NCI-H1436 (cell line): ENCODE data around the gene AFDN.
A peak's percentile ranks its signal among the peaks of the same experiment; 100 is the strongest.

Source experiments
- DNase-seq: peaks from one replicate; lab custom pipeline; 2025; lab: John Stamatoyannopoulos, UW

Gene AFDN

GRCh38 chr6:167796192-167796981, 30.3 kb upstream of the AFDN start:
- DNase-seq = no peak

- DNase-seq = no peak
These were observed 29.7 kb upstream of the AFDN start for GRCh38 chr6:167797011-167797471.

- DNase-seq = no peak
These were observed 29.0 kb upstream of the AFDN start for GRCh38 chr6:167797476-167798265.

GRCh38 chr6:167798453-167798852, 28.3 kb upstream of the AFDN start:
- no peak for DNase-seq

- DNase-seq = no peak
These were observed 27.5 kb upstream of the AFDN start for GRCh38 chr6:167799033-167799821.

- no peak for DNase-seq
These were observed 26.2 kb upstream of the AFDN start for GRCh38 chr6:167800549-167800948.

GRCh38 chr6:167801263-167801662, 25.4 kb upstream of the AFDN start:
- no peak for DNase-seq

GRCh38 chr6:167802339-167802738, 24.4 kb upstream of the AFDN start:
- DNase-seq = no peak

GRCh38 chr6:167803816-167804215, 22.9 kb upstream of the AFDN start:
- no peak for DNase-seq

- DNase-seq = no peak
These were observed 22.3 kb upstream of the AFDN start for GRCh38 chr6:167804281-167805013.

- no peak for DNase-seq
These were observed 21.2 kb upstream of the AFDN start for GRCh38 chr6:167805349-167806060.

- no peak for DNase-seq
These were observed 20.5 kb upstream of the AFDN start for GRCh38 chr6:167806061-167806700.

- DNase-seq = no peak
These were observed 19.5 kb upstream of the AFDN start for GRCh38 chr6:167807200-167807599.

- no peak for DNase-seq
These were observed 19.0 kb upstream of the AFDN start for GRCh38 chr6:167807756-167808155.

GRCh38 chr6:167811040-167811439, 15.7 kb upstream of the AFDN start:
- DNase-seq = no peak

GRCh38 chr6:167811442-167812087, 15.1 kb upstream of the AFDN start:
- peak; percentile 19 for DNase-seq

GRCh38 chr6:167812088-167812487, 14.6 kb upstream of the AFDN start:
- DNase-seq = no peak

GRCh38 chr6:167815296-167815980, 11.3 kb upstream of the AFDN start:
- DNase-seq = no peak

GRCh38 chr6:167817016-167817415, 9.7 kb upstream of the AFDN start:
- DNase-seq = no peak
